Mesothelial cell of epicardium (in vitro differentiated cells): ENCODE results near the gene KCNQ1OT1. TPM values are rescaled to one million over a fixed set of nuclear protein-coding genes. Genes with fewer than 3 reads are reported as not detected.

Experiments
- DNase-seq, 2 experiments: peaks; one replicate each; pipeline ENCODE4 v3.0.0; 2021; ENCODE audit warnings: low spot score in 2 of 2; ENCODE audit not compliant: unreplicated experiment in 2 of 2
- H3K27ac Mint-ChIP-seq: 2 replicates; pipeline ENCODE4 v1.8.0; 2021; ENCODE audit warnings: mixed read lengths
- H3K27me3 Mint-ChIP-seq: 2 replicates; pipeline ENCODE4 v1.8.0; 2021; ENCODE audit warnings: low read depth, mixed read lengths
- H3K36me3 Mint-ChIP-seq: 2 replicates; pipeline ENCODE4 v1.8.0; 2021; ENCODE audit warnings: mixed read lengths
- H3K4me1 Mint-ChIP-seq: 2 replicates; pipeline ENCODE4 v1.8.0; 2021; ENCODE audit warnings: mixed read lengths
- H3K4me3 Mint-ChIP-seq: 2 replicates; pipeline ENCODE4 v1.8.0; 2021; ENCODE audit warnings: mild to moderate bottlenecking, moderate library complexity, mixed read lengths
- H3K9me3 Mint-ChIP-seq: 2 replicates; pipeline ENCODE4 v1.8.0; 2021; ENCODE audit warnings: mixed read lengths
- CTCF ChIP-seq: fragments of 200-600 bp; sonication (generic); IDR thresholded peaks from one replicate; pipeline ENCODE4 v1.5.0; 2021; ENCODE audit warnings: antibody characterized with exemption; ENCODE audit not compliant: unreplicated experiment
- total RNA-seq: library from RNA; stranded (reverse); gene quantifications from 3 replicates; pipeline ENCODE4 v1.2.1, GENCODE V29; 2021

The KCNQ1OT1 gene
- total RNA-seq, 1 donor from 2014 or later: 35.1 TPM

- Mint-ChIP-seq H3K9me3 (peaks cover 18% of the 10 kb centered on the region), H3K27me3 (no peaks in the 10 kb centered on the region), H3K27ac (peak overlapping the region; percentile 78)
Observed at GRCh38 chr11:2709429-2709828, 9.6 kb upstream of the KCNQ1OT1 start.

DNA sequence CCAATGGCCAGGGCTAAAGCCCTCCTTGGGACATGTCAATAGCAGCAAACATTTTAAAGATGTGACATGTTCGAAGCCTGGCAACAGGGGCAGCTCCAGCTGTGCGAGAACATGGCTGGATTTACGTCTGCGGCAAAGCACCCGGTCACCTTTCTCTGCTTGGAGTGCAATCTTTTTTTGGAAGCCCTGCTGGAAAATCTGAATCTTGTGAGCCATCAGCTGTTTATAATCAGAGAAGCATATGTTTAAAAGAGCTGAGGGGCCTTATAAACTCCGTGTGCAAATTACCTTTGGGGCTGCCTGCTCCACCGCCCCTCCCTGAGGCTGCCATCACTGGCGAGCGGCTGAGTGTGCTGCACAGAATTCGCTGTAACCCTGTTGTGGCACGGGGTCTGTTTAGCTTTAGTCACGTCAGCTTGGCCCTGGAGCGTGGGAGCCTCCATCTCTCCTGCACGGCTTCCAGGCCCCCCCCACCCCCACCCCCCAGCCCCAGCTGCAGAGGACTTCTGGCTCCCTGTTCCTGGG, 9.0 kb upstream of the KCNQ1OT1 start:
- no peak for TF ChIP-seq CTCF
- Mint-ChIP-seq H3K27ac (peak overlapping the region; percentile 78), H3K27me3 (no peaks in the 10 kb centered on the region), H3K9me3 (peaks cover 18% of the 10 kb centered on the region), H3K36me3 (peaks cover 6% of the 10 kb centered on the region), H3K4me3 (no peak overlapping the region), H3K4me1 (peaks cover 44% of the 10 kb centered on the region)
- no peak for DNase-seq

More at GRCh38 chr11:2709429-2709828, 9.6 kb upstream of the KCNQ1OT1 start:
- no peak for DNase-seq
- no peak for TF ChIP-seq CTCF
- Mint-ChIP-seq H3K4me3 (peak overlapping the region; percentile 17), H3K4me1 (peaks cover 38% of the 10 kb centered on the region), H3K36me3 (peaks cover 6% of the 10 kb centered on the region)

DNA sequence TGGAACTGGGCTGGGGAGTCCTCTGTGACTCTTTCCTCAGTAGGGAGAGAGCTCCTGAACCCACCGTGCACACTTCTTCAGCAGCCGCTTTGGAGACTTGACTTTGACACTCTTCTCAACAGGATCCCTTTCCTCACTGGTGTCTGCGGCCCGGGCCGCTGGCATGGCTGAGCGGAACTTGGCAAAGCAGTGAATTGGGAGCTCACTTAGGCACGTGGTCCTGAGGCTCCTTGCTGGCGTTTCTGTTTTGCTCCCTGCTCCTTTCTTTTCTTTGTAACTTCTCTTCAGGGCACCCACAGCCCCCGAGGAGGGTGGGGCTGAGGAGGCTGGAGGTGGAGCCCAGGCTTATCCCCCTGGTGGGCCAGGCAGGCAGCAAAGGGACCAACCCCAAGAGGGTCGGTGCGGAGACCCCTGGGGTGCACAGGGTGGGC, 8.4 kb upstream of the KCNQ1OT1 start:
- no peak for TF ChIP-seq CTCF
- peaks cover 6% of the 10 kb centered on the region for H3K36me3 Mint-ChIP-seq
- no peaks in the 10 kb centered on the region for H3K27me3 Mint-ChIP-seq
- no peak for DNase-seq
- peaks cover 45% of the 10 kb centered on the region for H3K4me1 Mint-ChIP-seq
- H3K9me3 Mint-ChIP-seq: peaks cover 18% of the 10 kb centered on the region
- H3K4me3 Mint-ChIP-seq: no peak overlapping the region
- H3K27ac Mint-ChIP-seq: peak overlapping the region; percentile 78

DNA sequence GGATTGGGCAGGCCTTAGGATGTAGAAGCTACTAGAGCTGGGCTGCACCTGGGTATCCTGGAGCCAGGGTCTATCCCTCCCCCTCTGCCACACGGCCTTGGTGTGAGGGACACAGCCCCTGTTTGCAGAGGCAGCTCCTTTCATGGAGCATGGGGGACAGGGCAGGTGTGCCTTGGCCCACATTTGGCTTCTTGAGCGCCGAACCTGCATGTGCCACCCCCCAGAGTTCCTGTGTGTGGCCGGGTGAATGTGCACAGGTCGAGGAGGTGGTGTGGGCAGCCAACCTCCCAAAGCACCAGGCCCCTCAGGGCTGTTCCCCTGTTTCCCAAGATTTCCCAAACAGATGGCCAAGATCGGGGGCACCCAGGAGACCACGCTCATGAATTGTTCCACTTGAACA, 7.9 kb upstream of the KCNQ1OT1 start:
- Mint-ChIP-seq H3K36me3 (peaks cover 6% of the 10 kb centered on the region), H3K27ac (peak overlapping the region; percentile 78), H3K9me3 (peaks cover 18% of the 10 kb centered on the region), H3K27me3 (no peaks in the 10 kb centered on the region), H3K4me1 (peaks cover 47% of the 10 kb centered on the region), H3K4me3 (no peak overlapping the region)
- no peak for TF ChIP-seq CTCF
- DNase-seq: no peak

GRCh38 chr11:2706321-2706720, 6.5 kb upstream of the KCNQ1OT1 start:
- TF ChIP-seq CTCF: no peak
- Mint-ChIP-seq H3K9me3 (peaks cover 18% of the 10 kb centered on the region), H3K27ac (no peak overlapping the region), H3K4me1 (peaks cover 61% of the 10 kb centered on the region), H3K36me3 (peaks cover 6% of the 10 kb centered on the region), H3K27me3 (no peaks in the 10 kb centered on the region), H3K4me3 (no peak overlapping the region)
- DNase-seq: no peak
